ENCODE results near the gene PEAK1.
"Not testable (repeated sequence)": the region's sequence is repeated elsewhere in the genome, so short reads cannot be mapped to it uniquely, and the experiment has no call there.

Gene PEAK1

GRCh38 chr15:77168141-77168540 lies 251.8 kb downstream of the PEAK1 start:
- no peak overlapping the region for H3K4me3 ChIP-seq (ENCODE audit: control insufficient read depth, low read depth, low read length)
- DNase-seq (ENCODE audit: low read depth) = no peak

GRCh38 chr15:77167406-77167805 lies 252.5 kb downstream of the PEAK1 start:
- TF ChIP-seq, protein P1, sequence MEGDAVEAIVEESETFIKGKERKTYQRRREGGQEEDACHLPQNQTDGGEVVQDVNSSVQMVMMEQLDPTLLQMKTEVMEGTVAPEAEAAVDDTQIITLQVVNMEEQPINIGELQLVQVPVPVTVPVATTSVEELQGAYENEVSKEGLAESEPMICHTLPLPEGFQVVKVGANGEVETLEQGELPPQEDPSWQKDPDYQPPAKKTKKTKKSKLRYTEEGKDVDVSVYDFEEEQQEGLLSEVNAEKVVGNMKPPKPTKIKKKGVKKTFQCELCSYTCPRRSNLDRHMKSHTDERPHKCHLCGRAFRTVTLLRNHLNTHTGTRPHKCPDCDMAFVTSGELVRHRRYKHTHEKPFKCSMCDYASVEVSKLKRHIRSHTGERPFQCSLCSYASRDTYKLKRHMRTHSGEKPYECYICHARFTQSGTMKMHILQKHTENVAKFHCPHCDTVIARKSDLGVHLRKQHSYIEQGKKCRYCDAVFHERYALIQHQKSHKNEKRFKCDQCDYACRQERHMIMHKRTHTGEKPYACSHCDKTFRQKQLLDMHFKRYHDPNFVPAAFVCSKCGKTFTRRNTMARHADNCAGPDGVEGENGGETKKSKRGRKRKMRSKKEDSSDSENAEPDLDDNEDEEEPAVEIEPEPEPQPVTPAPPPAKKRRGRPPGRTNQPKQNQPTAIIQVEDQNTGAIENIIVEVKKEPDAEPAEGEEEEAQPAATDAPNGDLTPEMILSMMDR (conservative IDR thresholded peaks at IDR 0.05; ENCODE audit: control insufficient read depth, insufficient read depth, low read depth, low read length) = no peak
- H3K4me3 ChIP-seq (ENCODE audit: control insufficient read depth, low read depth, low read length) = no peak overlapping the region
- DNase-seq (ENCODE audit: low read depth) = no peak

More at GRCh38 chr15:77168141-77168540, 251.8 kb downstream of the PEAK1 start:
- TF ChIP-seq, protein P1 (conservative IDR thresholded peaks at IDR 0.05; ENCODE audit: control insufficient read depth, insufficient read depth, low read depth, low read length) = no peak

- DNase-seq (ENCODE audit: low read depth) = no peak
- TF ChIP-seq, protein P1 (conservative IDR thresholded peaks at IDR 0.05; ENCODE audit: control insufficient read depth, insufficient read depth, low read depth, low read length) = no peak
- no peak overlapping the region for H3K4me3 ChIP-seq (ENCODE audit: control insufficient read depth, low read depth, low read length)
Observed at GRCh38 chr15:77163781-77164384, 256.0 kb downstream of the PEAK1 start.

DNA sequence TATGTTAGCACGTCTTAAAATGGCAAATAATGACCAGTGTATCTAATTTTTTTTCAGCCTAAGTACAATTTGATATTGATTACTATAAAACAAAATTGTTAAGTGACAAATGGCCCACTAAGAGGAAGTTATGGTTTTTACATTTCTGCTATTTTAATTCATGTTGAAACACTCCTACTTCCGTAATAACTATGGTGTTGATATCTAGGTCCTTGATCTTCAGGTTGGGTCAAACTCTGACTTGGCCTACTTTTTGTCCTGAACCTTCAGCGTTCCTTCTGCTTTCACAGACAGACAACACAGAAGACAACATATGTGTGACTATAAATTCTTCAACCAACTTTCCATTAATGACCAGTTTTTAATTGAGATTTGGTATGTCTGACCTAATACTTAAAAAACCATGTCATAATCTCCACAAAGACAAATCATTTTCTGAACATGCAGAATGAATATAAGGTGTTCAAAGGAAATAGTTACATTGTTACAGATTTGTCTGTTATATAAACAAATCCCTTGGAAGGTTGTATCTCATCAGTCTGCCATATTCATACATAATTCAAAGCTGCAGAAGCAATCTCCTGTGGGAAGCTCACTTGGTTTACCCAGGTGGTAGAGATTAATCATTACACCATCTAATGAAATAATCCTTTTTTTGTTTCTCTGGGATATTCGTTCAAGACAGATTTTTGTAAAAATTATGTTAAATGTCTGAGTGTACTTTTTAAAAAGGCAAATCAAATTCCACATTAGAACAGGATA lies 256.9 kb downstream of the PEAK1 start:
- no peak for DNase-seq (ENCODE audit: low read depth)
- H3K4me3 ChIP-seq (ENCODE audit: control insufficient read depth, low read depth, low read length) = no peak overlapping the region
- TF ChIP-seq, protein P1 (conservative IDR thresholded peaks at IDR 0.05; ENCODE audit: control insufficient read depth, insufficient read depth, low read depth, low read length) = no peak

GRCh38 chr15:77160562-77161478 lies 259.1 kb downstream of the PEAK1 start:
- H3K4me3 ChIP-seq (ENCODE audit: control insufficient read depth, low read depth, low read length) = no peak overlapping the region
- DNase-seq (ENCODE audit: low read depth) = no peak
- TF ChIP-seq, protein P1 (conservative IDR thresholded peaks at IDR 0.05; ENCODE audit: control insufficient read depth, insufficient read depth, low read depth, low read length) = no peak

DNA sequence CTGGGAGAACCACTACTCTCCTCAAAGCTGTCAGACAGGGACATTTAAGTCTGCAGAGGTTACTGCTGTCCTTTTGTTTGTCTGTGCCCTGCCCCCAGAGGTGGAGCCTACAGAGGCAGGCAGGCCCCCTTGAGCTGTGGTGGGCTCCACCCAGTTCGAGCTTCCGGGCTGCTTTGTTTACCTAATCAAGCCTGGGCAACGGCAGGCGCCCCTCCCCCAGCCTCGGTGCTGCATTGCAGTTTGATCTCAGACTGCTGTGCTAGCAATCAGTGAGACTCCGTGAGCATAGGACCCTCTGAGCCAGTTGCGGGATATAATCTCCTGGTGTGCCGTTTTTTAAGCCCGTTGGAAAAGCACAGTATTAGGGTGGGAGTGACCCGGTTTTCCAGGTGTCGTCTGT lies 263.9 kb downstream of the PEAK1 start:
- not testable (repeated sequence) for DNase-seq (ENCODE audit: low read depth); H3K4me3 ChIP-seq (ENCODE audit: control insufficient read depth, low read depth, low read length)
